ENCODE measurements around the gene FOXD2.

Gene FOXD2

GRCh38 chr1:47399138-47399845 is 38.6 kb upstream of the FOXD2 start:
- TF ChIP-seq ZFX (IDR thresholded peaks at IDR 0.05; ENCODE audit: borderline replicate concordance) (no peak), CTCF (IDR thresholded peaks at IDR 0.05) (no peak)
- no peak overlapping the region for H3K27ac ChIP-seq

DNA sequence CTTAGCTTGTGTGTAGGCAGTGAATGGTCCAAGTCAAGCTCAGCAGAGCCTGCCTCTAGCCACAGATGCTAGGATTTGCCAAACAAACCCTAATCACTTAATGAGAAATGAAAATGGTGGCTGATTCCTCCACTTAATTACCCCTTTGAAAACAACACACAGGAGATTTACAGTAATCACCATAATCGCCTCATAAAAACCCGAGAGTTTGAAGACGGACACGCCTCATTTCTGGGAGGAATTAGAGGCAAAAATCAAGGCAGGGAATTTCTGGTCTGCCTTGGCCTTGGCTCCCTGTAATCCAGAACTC is 38.0 kb upstream of the FOXD2 start:
- no peak overlapping the region for H3K27ac ChIP-seq
- no peak for TF ChIP-seq ZFX (IDR thresholded peaks at IDR 0.05; ENCODE audit: borderline replicate concordance)
- no peak for TF ChIP-seq CTCF (IDR thresholded peaks at IDR 0.05)

GRCh38 chr1:47401761-47402160 is 36.1 kb upstream of the FOXD2 start:
- no peak overlapping the region for H3K27ac ChIP-seq
- TF ChIP-seq CTCF (IDR thresholded peaks at IDR 0.05) (no peak), ZFX (IDR thresholded peaks at IDR 0.05; ENCODE audit: borderline replicate concordance) (no peak)

DNA sequence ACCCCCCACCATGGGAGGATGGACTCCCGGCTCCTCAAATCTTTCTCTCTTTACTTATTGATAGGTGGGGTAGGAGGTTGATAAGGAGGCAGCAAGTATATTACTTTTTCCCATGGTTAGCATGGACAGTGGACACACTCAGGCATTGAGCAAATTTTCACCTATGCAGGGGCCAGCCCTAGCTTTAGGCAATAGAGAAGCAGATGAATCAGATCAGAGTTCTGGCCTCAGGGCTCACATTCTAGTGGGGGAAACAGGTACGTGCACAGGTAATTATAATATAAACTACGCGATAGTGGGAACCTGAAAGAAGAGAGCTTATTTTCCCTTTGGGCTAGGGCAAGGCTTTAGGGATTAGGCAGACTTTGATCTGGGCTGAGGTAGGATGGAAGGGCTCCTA is 35.3 kb upstream of the FOXD2 start:
- H3K27ac ChIP-seq: no peak overlapping the region
- TF ChIP-seq ZFX (IDR thresholded peaks at IDR 0.05; ENCODE audit: borderline replicate concordance): no peak
- TF ChIP-seq CTCF (IDR thresholded peaks at IDR 0.05): no peak

DNA sequence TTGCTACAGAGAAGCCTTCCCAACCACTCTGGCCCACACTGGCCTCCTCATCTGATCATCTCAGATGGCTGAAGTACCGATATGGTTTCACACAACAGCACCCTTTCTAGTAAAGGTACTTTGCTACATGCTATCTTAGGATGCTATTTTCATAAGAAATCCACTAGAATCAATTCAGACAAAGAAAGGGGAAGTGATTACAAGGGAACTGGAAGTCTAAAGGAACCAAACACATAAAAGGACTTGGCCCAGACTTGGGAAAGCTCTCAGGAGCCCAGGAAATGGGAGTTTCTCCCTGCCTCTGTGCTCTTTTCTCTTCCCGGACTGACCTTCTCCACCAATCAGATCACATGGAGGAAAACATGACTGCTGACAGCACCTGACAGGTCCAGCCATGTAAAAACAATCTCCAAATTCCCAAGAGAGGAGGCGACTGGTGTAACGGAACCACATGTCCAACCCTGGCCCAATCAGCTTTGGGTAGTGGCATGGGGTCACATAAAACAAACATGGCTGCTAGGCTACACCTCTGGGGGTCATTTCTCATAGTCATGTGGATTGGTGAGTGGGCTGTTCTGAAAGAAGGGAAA is 34.4 kb upstream of the FOXD2 start:
- no peak for TF ChIP-seq CTCF (IDR thresholded peaks at IDR 0.05)
- TF ChIP-seq ZFX (IDR thresholded peaks at IDR 0.05; ENCODE audit: borderline replicate concordance): no peak
- no peak overlapping the region for H3K27ac ChIP-seq

DNA sequence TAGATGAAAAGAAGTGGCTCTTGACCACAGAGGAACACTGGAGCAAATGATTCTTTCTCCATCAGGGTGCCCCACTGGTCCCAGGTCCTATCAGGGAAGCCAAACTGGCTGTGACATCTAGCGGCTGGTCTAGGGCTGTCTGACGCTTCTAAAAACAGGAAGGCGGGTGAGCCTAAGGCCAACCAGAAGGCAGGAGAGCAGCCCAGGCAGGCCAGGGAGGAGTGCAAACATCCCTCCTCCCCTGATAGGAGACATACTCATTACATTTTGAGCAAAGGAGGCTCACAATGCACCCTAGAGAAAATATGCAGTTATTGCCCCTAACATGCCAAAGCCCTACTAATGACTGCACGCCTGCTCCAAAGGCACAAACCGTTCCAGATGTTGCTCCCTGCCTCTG is 32.1 kb upstream of the FOXD2 start:
- H3K27ac ChIP-seq: no peak overlapping the region
- no peak for TF ChIP-seq CTCF (IDR thresholded peaks at IDR 0.05)
- TF ChIP-seq ZFX (IDR thresholded peaks at IDR 0.05; ENCODE audit: borderline replicate concordance): no peak

DNA sequence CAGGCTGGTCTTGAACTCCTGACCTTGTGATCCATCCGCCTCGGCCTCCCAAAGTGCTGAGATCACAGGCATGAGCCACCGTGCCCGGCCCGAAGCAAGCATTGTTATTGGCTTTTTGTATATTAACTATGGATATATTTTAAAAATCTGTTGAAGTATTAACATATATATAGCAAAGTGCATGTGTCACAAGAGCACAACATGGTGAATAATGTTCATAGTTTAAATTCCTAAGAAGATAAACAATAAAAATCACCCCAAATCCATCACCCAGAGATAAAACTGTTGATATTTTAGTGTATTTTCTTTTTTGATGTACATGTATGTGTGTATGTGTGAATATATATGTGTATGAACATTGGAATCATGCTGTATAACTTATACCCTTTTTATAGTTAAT is 30.9 kb upstream of the FOXD2 start:
- no peak for TF ChIP-seq ZFX (IDR thresholded peaks at IDR 0.05; ENCODE audit: borderline replicate concordance)
- TF ChIP-seq CTCF (IDR thresholded peaks at IDR 0.05): no peak
- no peak overlapping the region for H3K27ac ChIP-seq
